Vagina (tissue), 2 donors: ENCODE results near the gene NUBPL.

Experiments used
- POLR2A ChIP-seq, 2 donors: fragments of 450-650 bp; IDR thresholded peaks; one replicate each; pipeline ENCODE4 v1.6.1; 2017; ENCODE audit warnings: antibody characterized with exemption in 2 of 2, mild to moderate bottlenecking in 2 of 2, moderate library complexity in 2 of 2
- POLR2AphosphoS5 ChIP-seq, 2 donors: sonication (generic); formaldehyde crosslinking; IDR thresholded peaks; one replicate each; pipeline ENCODE4 v1.9.0; 2017; ENCODE audit warnings: antibody characterized with exemption in 2 of 2, mild to moderate bottlenecking in 2 of 2, low read depth in 1 of 2; ENCODE audit not compliant: insufficient read depth in 1 of 2

DNA sequence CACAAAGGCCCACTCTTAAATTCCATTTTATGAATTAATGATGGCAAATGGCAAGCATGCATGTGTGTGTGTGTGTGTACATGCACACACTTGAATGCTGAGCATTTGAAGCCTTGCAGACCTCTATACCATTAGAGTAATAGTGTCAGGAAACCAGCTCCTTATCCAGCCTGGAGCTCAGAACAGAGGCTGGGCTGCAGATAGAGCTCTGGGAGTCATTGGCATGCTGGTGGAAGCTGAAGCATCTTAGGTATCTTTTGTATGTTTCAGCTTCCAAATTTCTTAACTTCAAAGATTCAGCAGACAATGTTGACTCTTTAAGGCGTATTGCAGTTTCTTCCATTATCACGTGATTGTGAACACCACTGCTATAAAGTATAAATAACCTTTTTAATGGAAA, 323.0 kb downstream of the NUBPL start:
- TF ChIP-seq POLR2AphosphoS5 (IDR thresholded peaks at IDR 0.05; ENCODE audit: insufficient read depth in 1 of 2, low read depth in 1 of 2) (no peak), POLR2A (IDR thresholded peaks at IDR 0.05) (no peak)
